SK-N-MC (cell line): ENCODE data around the gene MPRIP.

Experiments used
- EZH2 ChIP-seq: fragments of 200-600 bp; sonication (generic); IDR thresholded peaks from one replicate; pipeline ENCODE4 v1.6.1; 2017; ENCODE audit warnings: antibody characterized with exemption
- POLR2AphosphoS5 ChIP-seq: IDR thresholded peaks from 2 replicates; pipeline ENCODE4 v1.6.1; 2012; ENCODE audit warnings: mild to moderate bottlenecking, low read depth, low read length, borderline replicate concordance

DNA sequence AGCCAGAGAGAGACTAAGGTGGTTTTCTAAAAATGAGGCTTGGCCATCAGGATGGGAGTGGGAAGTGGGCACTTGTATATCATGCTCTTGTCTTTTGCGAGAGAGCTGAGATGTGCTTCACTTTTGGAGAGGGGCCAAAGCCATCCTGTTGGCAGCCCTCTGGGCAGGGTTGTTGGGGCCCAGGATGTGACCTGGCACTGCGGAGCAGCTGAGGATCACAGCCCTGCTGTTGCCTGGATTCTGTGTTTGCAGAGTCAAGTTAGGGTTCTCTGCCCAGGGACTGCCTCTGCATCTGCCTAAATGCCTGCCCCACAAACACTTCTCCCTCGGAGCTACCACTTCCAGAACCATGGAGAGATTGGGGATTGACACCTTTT, 92.7 kb downstream of the MPRIP start:
- TF ChIP-seq POLR2AphosphoS5 (no peak), EZH2 (no peak)
